ENCODE measurements around the gene ARHGAP10.

ARHGAP10 gene

GRCh38 chr4:148103597-148104355 lies 371.9 kb downstream of the ARHGAP10 start:
- Histone ChIP-seq H3K27me3 (ENCODE audit: control insufficient read depth, insufficient read depth, low read length) (no peaks in the 10 kb centered on the region), H3K9me3 (ENCODE audit: control insufficient read depth, low read length) (no peaks in the 10 kb centered on the region), H3K36me3 (ENCODE audit: control insufficient read depth, insufficient read depth, low read length) (no peaks in the 10 kb centered on the region), H3K4me1 (ENCODE audit: control insufficient read depth, insufficient read depth, low read length) (no peaks in the 10 kb centered on the region), H3K4me3 (ENCODE audit: low read length) (no peak overlapping the region), H3K9ac (ENCODE audit: low read length) (no peak overlapping the region)

- Histone ChIP-seq H3K27me3 (ENCODE audit: control insufficient read depth, insufficient read depth, low read length) (no peaks in the 10 kb centered on the region), H3K4me1 (ENCODE audit: control insufficient read depth, insufficient read depth, low read length) (no peaks in the 10 kb centered on the region), H3K9ac (ENCODE audit: low read length) (no peak overlapping the region), H3K4me3 (ENCODE audit: low read length) (no peak overlapping the region), H3K36me3 (ENCODE audit: control insufficient read depth, insufficient read depth, low read length) (no peaks in the 10 kb centered on the region), H3K9me3 (ENCODE audit: control insufficient read depth, low read length) (no peaks in the 10 kb centered on the region)
Measured at GRCh38 chr4:148108766-148109165, 376.9 kb downstream of the ARHGAP10 start.

- Histone ChIP-seq H3K9me3 (ENCODE audit: control insufficient read depth, low read length) (no peaks in the 10 kb centered on the region), H3K4me1 (ENCODE audit: control insufficient read depth, insufficient read depth, low read length) (no peaks in the 10 kb centered on the region), H3K4me3 (ENCODE audit: low read length) (no peak overlapping the region), H3K36me3 (ENCODE audit: control insufficient read depth, insufficient read depth, low read length) (no peaks in the 10 kb centered on the region), H3K27me3 (ENCODE audit: control insufficient read depth, insufficient read depth, low read length) (no peaks in the 10 kb centered on the region), H3K9ac (ENCODE audit: low read length) (no peak overlapping the region)
Measured at GRCh38 chr4:148109216-148109615, 377.3 kb downstream of the ARHGAP10 start.

- Histone ChIP-seq H3K9ac (ENCODE audit: low read length) (no peak overlapping the region), H3K36me3 (ENCODE audit: control insufficient read depth, insufficient read depth, low read length) (no peaks in the 10 kb centered on the region), H3K4me1 (ENCODE audit: control insufficient read depth, insufficient read depth, low read length) (no peaks in the 10 kb centered on the region), H3K4me3 (ENCODE audit: low read length) (no peak overlapping the region), H3K9me3 (ENCODE audit: control insufficient read depth, low read length) (no peaks in the 10 kb centered on the region), H3K27me3 (ENCODE audit: control insufficient read depth, insufficient read depth, low read length) (no peaks in the 10 kb centered on the region)
Measured at GRCh38 chr4:148110169-148110568, 378.3 kb downstream of the ARHGAP10 start.

- Histone ChIP-seq H3K27me3 (ENCODE audit: control insufficient read depth, insufficient read depth, low read length) (no peaks in the 10 kb centered on the region), H3K9ac (ENCODE audit: low read length) (no peak overlapping the region), H3K9me3 (ENCODE audit: control insufficient read depth, low read length) (no peaks in the 10 kb centered on the region), H3K36me3 (ENCODE audit: control insufficient read depth, insufficient read depth, low read length) (no peaks in the 10 kb centered on the region), H3K4me1 (ENCODE audit: control insufficient read depth, insufficient read depth, low read length) (no peaks in the 10 kb centered on the region), H3K4me3 (ENCODE audit: low read length) (no peak overlapping the region)
Measured at GRCh38 chr4:148112231-148112982, 380.5 kb downstream of the ARHGAP10 start.

- Histone ChIP-seq H3K9me3 (ENCODE audit: control insufficient read depth, low read length) (no peaks in the 10 kb centered on the region), H3K4me3 (ENCODE audit: low read length) (no peak overlapping the region), H3K27me3 (ENCODE audit: control insufficient read depth, insufficient read depth, low read length) (no peaks in the 10 kb centered on the region), H3K36me3 (ENCODE audit: control insufficient read depth, insufficient read depth, low read length) (no peaks in the 10 kb centered on the region), H3K9ac (ENCODE audit: low read length) (no peak overlapping the region), H3K4me1 (ENCODE audit: control insufficient read depth, insufficient read depth, low read length) (no peaks in the 10 kb centered on the region)
Measured at GRCh38 chr4:148114436-148114835, 382.5 kb downstream of the ARHGAP10 start.

- Histone ChIP-seq H3K36me3 (ENCODE audit: control insufficient read depth, insufficient read depth, low read length) (no peaks in the 10 kb centered on the region), H3K27me3 (ENCODE audit: control insufficient read depth, insufficient read depth, low read length) (no peaks in the 10 kb centered on the region), H3K9me3 (ENCODE audit: control insufficient read depth, low read length) (no peaks in the 10 kb centered on the region), H3K4me1 (ENCODE audit: control insufficient read depth, insufficient read depth, low read length) (no peaks in the 10 kb centered on the region), H3K4me3 (ENCODE audit: low read length) (no peak overlapping the region), H3K9ac (ENCODE audit: low read length) (no peak overlapping the region)
Measured at GRCh38 chr4:148116264-148116663, 384.4 kb downstream of the ARHGAP10 start.

- no peaks in the 10 kb centered on the region for H3K4me1 ChIP-seq (ENCODE audit: control insufficient read depth, insufficient read depth, low read length)
- no peak overlapping the region for H3K4me3 ChIP-seq (ENCODE audit: low read length)
- H3K27me3 ChIP-seq (ENCODE audit: control insufficient read depth, insufficient read depth, low read length) = no peaks in the 10 kb centered on the region
- H3K9ac ChIP-seq (ENCODE audit: low read length) = no peak overlapping the region
- H3K9me3 ChIP-seq (ENCODE audit: control insufficient read depth, low read length) = no peaks in the 10 kb centered on the region
- H3K36me3 ChIP-seq (ENCODE audit: control insufficient read depth, insufficient read depth, low read length) = no peaks in the 10 kb centered on the region
Measured at GRCh38 chr4:148116969-148117368, 385.1 kb downstream of the ARHGAP10 start.

- Histone ChIP-seq H3K9ac (ENCODE audit: low read length) (no peak overlapping the region), H3K36me3 (ENCODE audit: control insufficient read depth, insufficient read depth, low read length) (no peaks in the 10 kb centered on the region), H3K9me3 (ENCODE audit: control insufficient read depth, low read length) (no peaks in the 10 kb centered on the region), H3K4me1 (ENCODE audit: control insufficient read depth, insufficient read depth, low read length) (no peaks in the 10 kb centered on the region), H3K4me3 (ENCODE audit: low read length) (no peak overlapping the region), H3K27me3 (ENCODE audit: control insufficient read depth, insufficient read depth, low read length) (no peaks in the 10 kb centered on the region)
Measured at GRCh38 chr4:148118179-148118578, 386.3 kb downstream of the ARHGAP10 start.

- Histone ChIP-seq H3K27me3 (ENCODE audit: control insufficient read depth, insufficient read depth, low read length) (no peaks in the 10 kb centered on the region), H3K9ac (ENCODE audit: low read length) (no peak overlapping the region), H3K4me3 (ENCODE audit: low read length) (no peak overlapping the region), H3K9me3 (ENCODE audit: control insufficient read depth, low read length) (no peaks in the 10 kb centered on the region), H3K4me1 (ENCODE audit: control insufficient read depth, insufficient read depth, low read length) (no peaks in the 10 kb centered on the region), H3K36me3 (ENCODE audit: control insufficient read depth, insufficient read depth, low read length) (no peaks in the 10 kb centered on the region)
Measured at GRCh38 chr4:148118633-148119032, 386.7 kb downstream of the ARHGAP10 start.

- Histone ChIP-seq H3K36me3 (ENCODE audit: control insufficient read depth, insufficient read depth, low read length) (no peaks in the 10 kb centered on the region), H3K4me1 (ENCODE audit: control insufficient read depth, insufficient read depth, low read length) (no peaks in the 10 kb centered on the region), H3K27me3 (ENCODE audit: control insufficient read depth, insufficient read depth, low read length) (no peaks in the 10 kb centered on the region), H3K4me3 (ENCODE audit: low read length) (no peak overlapping the region), H3K9ac (ENCODE audit: low read length) (no peak overlapping the region), H3K9me3 (ENCODE audit: control insufficient read depth, low read length) (no peaks in the 10 kb centered on the region)
Measured at GRCh38 chr4:148120216-148120615, 388.3 kb downstream of the ARHGAP10 start.
